ENCODE data around the gene SYT17.

The SYT17 gene

GRCh38 chr16:19307587-19308241, 139.7 kb downstream of the SYT17 start:
- no peak for DNase-seq (ENCODE audit: low spot score)

- DNase-seq (ENCODE audit: low spot score), result no peak
Observed at GRCh38 chr16:19308392-19308791, 140.4 kb downstream of the SYT17 start.

GRCh38 chr16:19309178-19309577, 141.1 kb downstream of the SYT17 start:
- no peak for DNase-seq (ENCODE audit: low spot score)

GRCh38 chr16:19314718-19315425, 146.8 kb downstream of the SYT17 start:
- DNase-seq (ENCODE audit: low spot score), result no peak

GRCh38 chr16:19315889-19316433, 147.9 kb downstream of the SYT17 start:
- DNase-seq (ENCODE audit: low spot score), result no peak

GRCh38 chr16:19316846-19317245, 148.8 kb downstream of the SYT17 start:
- DNase-seq (ENCODE audit: low spot score), result no peak

Data from kidney capillary endothelial cell (primary cell).